Suprapubic skin (tissue), 4 donors: Measurements from ENCODE around the gene CST2. TPM values are rescaled to one million over a fixed set of nuclear protein-coding genes. Genes with fewer than 3 reads are reported as not detected.
"Not testable (repeated sequence)": the region's sequence is repeated elsewhere in the genome, so short reads cannot be mapped to it uniquely, and the experiment has no call there.

Source experiments
- DNase-seq, 2 donors: peaks; one replicate each; pipeline ENCODE4 v3.0.0-alpha.2; 2019; ENCODE audit warnings: low spot score in 2 of 2
- H3K27ac ChIP-seq: fragments of 200-600 bp; sonication (generic); one replicate; pipeline ENCODE4 v1.5.1; 2019
- H3K27me3 ChIP-seq: fragments of 200-600 bp; sonication (generic); one replicate; pipeline ENCODE4 v1.5.1; 2019
- H3K36me3 ChIP-seq: fragments of 200-600 bp; sonication (generic); one replicate; pipeline ENCODE4 v1.5.1; 2019
- H3K4me1 ChIP-seq: fragments of 200-600 bp; sonication (generic); one replicate; pipeline ENCODE4 v1.5.1; 2019
- H3K4me3 ChIP-seq: fragments of 200-600 bp; sonication (generic); one replicate; pipeline ENCODE4 v1.5.1; 2019; ENCODE audit warnings: mild to moderate bottlenecking
- H3K9me3 ChIP-seq: fragments of 200-600 bp; sonication (generic); one replicate; pipeline ENCODE4 v1.5.1; 2019
- EP300 ChIP-seq: sonication (generic); formaldehyde crosslinking; IDR thresholded peaks from one replicate; pipeline ENCODE4 v1.6.1; 2017; ENCODE audit warnings: antibody characterized with exemption
- POLR2A ChIP-seq, 2 donors: fragments of 450-650 bp; IDR thresholded peaks; one replicate each; pipeline ENCODE4 v1.6.1; 2017; ENCODE audit warnings: antibody characterized with exemption in 2 of 2, mild to moderate bottlenecking in 2 of 2, moderate library complexity in 2 of 2
- POLR2AphosphoS5 ChIP-seq, 3 donors: sonication (generic); formaldehyde crosslinking; IDR thresholded peaks; one replicate each; pipeline ENCODE4 v1.6.1; 2017; ENCODE audit warnings: antibody characterized with exemption in 3 of 3
- WGBS: methylation state at CpG from one replicate; pipeline ENCODE4 v1.1.5; 2018; 5-methylcytosine and 5-hydroxymethylcytosine counted together
- total RNA-seq, 4 donors: library from RNA; depleted of rRNA; stranded (reverse); fragments of >200 nt; gene quantifications; one replicate each; pipeline ENCODE4 v1.1.0, GENCODE V29; 2016
- TF ChIP-seq, protein P1 (sequence below), 2 donors: fragments of 200-600 bp in 1 of 2; fragments of 450-650 bp in 1 of 2; sonication (generic) in 1 of 2; IDR thresholded peaks; one replicate each; pipeline ENCODE4 v1.5.1; 2016 to 2019; ENCODE audit warnings: antibody characterized with exemption in 2 of 2, mild to moderate bottlenecking in 1 of 2, moderate library complexity in 1 of 2

The CST2 gene
- total RNA-seq, 4 donors from 2014 or later: 1.1 to 2.2 TPM; not detected in 2

DNA sequence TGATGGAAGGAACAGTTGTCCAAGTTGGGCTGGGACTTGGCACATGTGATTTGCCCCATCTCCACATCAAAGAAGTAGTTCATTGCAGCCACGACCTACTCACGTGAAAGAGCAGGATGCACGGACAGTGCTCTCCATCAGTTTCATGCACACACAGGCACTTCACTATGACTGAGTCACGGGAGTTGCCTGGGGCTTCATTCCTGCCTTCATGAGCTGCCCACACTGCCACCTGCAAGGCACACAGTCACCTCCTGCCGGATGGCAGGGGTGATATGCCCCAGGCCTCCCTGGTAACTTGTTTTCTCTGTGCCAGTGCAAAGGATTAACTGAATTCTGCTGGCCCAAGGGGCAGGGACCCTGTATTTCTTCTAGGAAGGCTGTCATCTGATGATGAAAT lies 30.2 kb upstream of the CST2 start:
- no peak overlapping the region for H3K27ac ChIP-seq
- TF ChIP-seq POLR2A (IDR thresholded peaks at IDR 0.05): no peak
- no peak for TF ChIP-seq EP300
- no peak for TF ChIP-seq POLR2AphosphoS5 (IDR thresholded peaks at IDR 0.05)
- TF ChIP-seq, protein P1, sequence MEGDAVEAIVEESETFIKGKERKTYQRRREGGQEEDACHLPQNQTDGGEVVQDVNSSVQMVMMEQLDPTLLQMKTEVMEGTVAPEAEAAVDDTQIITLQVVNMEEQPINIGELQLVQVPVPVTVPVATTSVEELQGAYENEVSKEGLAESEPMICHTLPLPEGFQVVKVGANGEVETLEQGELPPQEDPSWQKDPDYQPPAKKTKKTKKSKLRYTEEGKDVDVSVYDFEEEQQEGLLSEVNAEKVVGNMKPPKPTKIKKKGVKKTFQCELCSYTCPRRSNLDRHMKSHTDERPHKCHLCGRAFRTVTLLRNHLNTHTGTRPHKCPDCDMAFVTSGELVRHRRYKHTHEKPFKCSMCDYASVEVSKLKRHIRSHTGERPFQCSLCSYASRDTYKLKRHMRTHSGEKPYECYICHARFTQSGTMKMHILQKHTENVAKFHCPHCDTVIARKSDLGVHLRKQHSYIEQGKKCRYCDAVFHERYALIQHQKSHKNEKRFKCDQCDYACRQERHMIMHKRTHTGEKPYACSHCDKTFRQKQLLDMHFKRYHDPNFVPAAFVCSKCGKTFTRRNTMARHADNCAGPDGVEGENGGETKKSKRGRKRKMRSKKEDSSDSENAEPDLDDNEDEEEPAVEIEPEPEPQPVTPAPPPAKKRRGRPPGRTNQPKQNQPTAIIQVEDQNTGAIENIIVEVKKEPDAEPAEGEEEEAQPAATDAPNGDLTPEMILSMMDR (IDR thresholded peaks at IDR 0.05): no peak
- WGBS: 100% methylated on average over 1 of the region's 5 CpGs

DNA sequence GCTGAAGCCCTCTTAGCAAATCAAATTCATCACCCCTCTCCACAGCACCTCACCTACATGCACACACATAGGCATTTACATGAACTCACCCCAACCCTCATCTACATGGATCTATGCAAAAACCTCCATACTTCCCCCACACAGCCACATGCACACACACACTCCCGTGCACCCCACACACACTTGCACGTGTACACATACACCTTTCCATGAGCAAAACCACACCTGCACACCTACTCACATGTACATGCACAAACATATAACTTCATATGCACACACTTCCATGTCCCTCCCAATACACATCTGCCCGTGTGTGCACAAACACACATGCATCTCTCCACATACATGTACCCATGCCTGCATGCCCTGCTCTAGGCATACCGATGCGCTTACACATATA lies 29.7 kb upstream of the CST2 start:
- Histone ChIP-seq H3K27me3 (no peaks in the 10 kb centered on the region), H3K36me3 (no peaks in the 10 kb centered on the region), H3K27ac (no peak overlapping the region), H3K4me3 (no peak overlapping the region), H3K4me1 (no peaks in the 10 kb centered on the region), H3K9me3 (no peaks in the 10 kb centered on the region)
- no peak for DNase-seq
- TF ChIP-seq POLR2A (IDR thresholded peaks at IDR 0.05) (no peak), EP300 (no peak), POLR2AphosphoS5 (IDR thresholded peaks at IDR 0.05) (no peak)
- TF ChIP-seq, protein P1 (IDR thresholded peaks at IDR 0.05): no peak
- 85% methylated on average over 5 of the region's 5 CpGs for WGBS

More for the DNA sequence above, 30.2 kb upstream of the CST2 start:
- Histone ChIP-seq H3K27me3 (no peaks in the 10 kb centered on the region), H3K4me3 (no peak overlapping the region), H3K9me3 (no peaks in the 10 kb centered on the region), H3K36me3 (no peaks in the 10 kb centered on the region), H3K4me1 (no peaks in the 10 kb centered on the region)
- no peak for DNase-seq

DNA sequence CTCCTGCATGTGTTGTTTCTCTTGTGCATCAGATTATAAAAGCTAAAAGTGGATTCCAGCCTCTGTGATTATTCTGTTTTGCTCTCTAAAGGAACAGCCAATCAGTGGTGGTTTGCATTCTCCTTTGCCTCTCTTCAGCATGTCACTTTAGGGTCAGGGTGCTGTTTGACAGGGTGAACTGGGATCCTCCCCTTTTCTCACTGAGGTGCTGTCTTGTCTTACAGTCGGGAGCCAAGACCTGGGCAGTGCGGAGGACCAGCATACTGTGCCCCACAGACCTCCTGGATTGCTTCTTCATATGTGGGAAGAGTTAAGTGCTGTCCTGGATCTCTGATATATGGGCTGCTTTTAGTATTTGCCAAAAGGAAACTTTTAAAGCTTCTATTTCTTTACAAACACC lies 15.2 kb upstream of the CST2 start:
- Histone ChIP-seq H3K36me3 (no peaks in the 10 kb centered on the region), H3K27me3 (no peaks in the 10 kb centered on the region), H3K4me1 (no peaks in the 10 kb centered on the region), H3K4me3 (no peak overlapping the region), H3K9me3 (no peaks in the 10 kb centered on the region), H3K27ac (no peak overlapping the region)
- 73% methylated on average over 2 of the region's 2 CpGs for WGBS
- DNase-seq: no peak
- TF ChIP-seq EP300 (no peak), POLR2AphosphoS5 (IDR thresholded peaks at IDR 0.05) (no peak)

DNA sequence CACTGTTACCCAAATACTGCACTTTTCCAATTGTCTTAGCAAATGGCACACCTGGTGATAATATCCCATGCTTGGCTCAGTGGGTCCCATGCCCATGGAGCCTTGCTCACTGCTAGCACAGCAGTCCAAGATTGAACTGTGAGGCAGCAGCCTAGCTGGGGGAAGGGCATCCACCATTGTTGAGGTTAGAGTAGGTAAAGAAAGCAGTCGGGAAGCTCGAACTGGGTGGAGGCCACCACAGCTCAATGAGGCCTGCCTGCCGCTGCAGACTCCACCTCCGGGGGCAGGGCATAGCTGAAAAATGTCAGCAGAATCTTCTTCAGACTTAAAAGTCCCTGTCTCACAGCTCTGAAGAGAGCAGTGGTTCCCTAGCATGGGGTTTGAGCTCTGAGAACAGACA lies 9.2 kb upstream of the CST2 start:
- Histone ChIP-seq H3K9me3 (no peaks in the 10 kb centered on the region), H3K27me3 (no peaks in the 10 kb centered on the region), H3K36me3 (no peaks in the 10 kb centered on the region), H3K4me3 (no peak overlapping the region), H3K27ac (no peak overlapping the region), H3K4me1 (no peaks in the 10 kb centered on the region)
- TF ChIP-seq, protein P1 (IDR thresholded peaks at IDR 0.05): no peak
- TF ChIP-seq POLR2AphosphoS5 (IDR thresholded peaks at IDR 0.05) (no peak), EP300 (no peak), POLR2A (IDR thresholded peaks at IDR 0.05) (no peak)
- DNase-seq: no peak
- 70% methylated on average over 3 of the region's 4 CpGs for WGBS

DNA sequence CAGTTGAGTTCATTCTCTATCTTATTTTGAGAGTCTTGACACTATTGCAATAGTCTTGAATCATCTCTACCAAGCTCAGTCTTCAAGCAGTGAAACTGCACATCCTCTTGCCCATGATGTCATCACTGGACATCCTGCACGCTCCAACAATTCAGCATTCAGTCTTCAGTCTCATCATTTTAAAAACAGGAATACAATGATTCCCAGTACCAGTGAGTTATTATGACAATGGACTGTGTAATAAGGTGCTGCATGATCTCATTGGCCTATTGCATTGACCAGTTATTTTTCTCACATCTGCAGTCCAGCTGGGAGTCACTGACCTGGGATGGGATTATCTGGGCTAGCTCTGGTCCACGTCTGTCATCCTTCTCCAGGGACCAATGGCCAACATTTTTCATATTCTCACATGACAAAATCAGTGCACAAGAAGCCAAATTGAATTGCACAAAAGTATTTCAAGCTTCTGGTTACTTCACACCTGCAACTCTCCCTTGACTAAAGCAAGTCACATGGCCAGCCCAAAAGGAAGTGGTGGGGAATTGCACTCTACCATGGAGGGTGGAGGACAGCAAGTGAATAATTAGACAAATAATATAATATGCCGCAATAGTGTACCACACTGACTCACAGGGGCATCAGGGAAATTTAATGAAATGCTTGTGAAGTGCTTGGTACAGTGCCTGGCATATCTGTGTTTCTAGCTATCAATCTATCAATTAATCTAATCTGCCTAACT lies 6.4 kb upstream of the CST2 start:
- DNase-seq: no peak
- Histone ChIP-seq H3K27ac (no peak overlapping the region), H3K36me3 (no peaks in the 10 kb centered on the region), H3K27me3 (no peaks in the 10 kb centered on the region), H3K4me1 (no peaks in the 10 kb centered on the region), H3K9me3 (no peaks in the 10 kb centered on the region), H3K4me3 (no peak overlapping the region)
- TF ChIP-seq, protein P1 (IDR thresholded peaks at IDR 0.05): no peak
- no peak for TF ChIP-seq POLR2A (IDR thresholded peaks at IDR 0.05)
- no peak for TF ChIP-seq EP300
- no peak for TF ChIP-seq POLR2AphosphoS5 (IDR thresholded peaks at IDR 0.05)
- WGBS: 48% methylated on average over 3 of the region's 3 CpGs

DNA sequence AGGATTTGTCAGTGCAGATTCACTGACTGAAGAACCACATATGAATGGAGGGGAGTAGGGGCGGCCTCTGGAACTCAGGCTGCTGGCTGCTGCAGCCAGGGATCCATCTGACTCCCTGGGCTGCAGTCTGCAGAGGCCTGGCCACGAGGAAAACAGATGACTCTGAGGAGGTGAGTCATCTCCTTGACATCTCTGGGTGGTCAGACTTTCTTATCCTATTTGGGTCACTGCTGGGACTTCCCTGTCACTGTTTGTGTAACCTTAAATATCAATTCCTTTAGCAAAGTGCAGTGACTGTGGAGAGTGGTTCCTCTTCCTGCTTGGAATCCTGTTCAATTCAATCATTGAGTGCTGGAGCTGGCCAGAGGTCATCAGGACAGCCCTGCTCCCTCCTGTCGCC lies 5.4 kb upstream of the CST2 start:
- not testable (repeated sequence) for DNase-seq
- 43% methylated on average over 3 of the region's 3 CpGs for WGBS

More for the DNA sequence above, 5.4 kb upstream of the CST2 start:
- not testable (repeated sequence) for H3K36me3 ChIP-seq, H3K9me3 ChIP-seq, H3K4me1 ChIP-seq, H3K4me3 ChIP-seq, H3K27ac ChIP-seq, H3K27me3 ChIP-seq
